ENCODE results near the gene EVI5. TPM values are rescaled to one million over a fixed set of nuclear protein-coding genes. Genes with fewer than 3 reads are reported as not detected.
A peak's percentile ranks its signal among the peaks of the same experiment; 100 is the strongest.

Gene EVI5
- total RNA-seq, 2 donors from 2014 or later: 45.9 to 48.6 TPM

GRCh38 chr1:92804721-92805201 is 19.9 kb upstream of the EVI5 start:
- DNase-seq (ENCODE audit: low spot score): peak; percentile 51
- peak overlapping the region; percentile 28 for H3K4me3 ChIP-seq
- no peaks in the 10 kb centered on the region for H3K9me3 ChIP-seq
- TF ChIP-seq CTCF (IDR thresholded peaks at IDR 0.05): no peak
- H3K4me1 ChIP-seq (ENCODE audit: control insufficient read depth in 1 of 2, low read depth in 2 of 2): peaks cover 7 to 8% of the 10 kb centered on the region in 2 donors
- H3K27me3 ChIP-seq (replicated peaks; ENCODE audit: insufficient read depth): no peaks in the 10 kb centered on the region
- H3K27ac ChIP-seq: peak overlapping the region; percentile 23 to 61
- peak; percentile 98 for ATAC-seq (ENCODE audit: insufficient number of reproducible peaks, low FRiP score, low read depth)
- H3K36me3 ChIP-seq: no peaks in the 10 kb centered on the region

GRCh38 chr1:92803140-92803887 is 18.4 kb upstream of the EVI5 start:
- DNase-seq (ENCODE audit: low spot score): no peak
- Histone ChIP-seq H3K4me1 (ENCODE audit: control insufficient read depth in 1 of 2, low read depth in 2 of 2) (peaks cover 7 to 8% of the 10 kb centered on the region in 2 donors), H3K27me3 (replicated peaks; ENCODE audit: insufficient read depth) (no peaks in the 10 kb centered on the region), H3K4me3 (no peak overlapping the region), H3K27ac (peak overlapping the region; percentile 28 to 61), H3K9me3 (no peaks in the 10 kb centered on the region), H3K36me3 (no peaks in the 10 kb centered on the region)
- TF ChIP-seq CTCF (IDR thresholded peaks at IDR 0.05): no peak
- no peak for ATAC-seq (ENCODE audit: insufficient number of reproducible peaks, low FRiP score, low read depth)

GRCh38 chr1:92797961-92798360 is 13.1 kb upstream of the EVI5 start:
- no peak overlapping the region for H3K4me3 ChIP-seq
- DNase-seq (ENCODE audit: low spot score) (no peak), ATAC-seq (ENCODE audit: insufficient number of reproducible peaks, low FRiP score, low read depth) (no peak)
- H3K27ac ChIP-seq: no peak overlapping the region
- no peaks in the 10 kb centered on the region for H3K27me3 ChIP-seq (replicated peaks; ENCODE audit: insufficient read depth)
- H3K36me3 ChIP-seq: no peaks in the 10 kb centered on the region
- no peaks in the 10 kb centered on the region for H3K9me3 ChIP-seq
- no peak for TF ChIP-seq CTCF (IDR thresholded peaks at IDR 0.05)
- H3K4me1 ChIP-seq (ENCODE audit: control insufficient read depth in 1 of 2, low read depth in 2 of 2): peaks cover 0 to 8% of the 10 kb centered on the region in 2 donors

- no peaks in the 10 kb centered on the region for H3K27me3 ChIP-seq (replicated peaks; ENCODE audit: insufficient read depth)
- peaks cover 0 to 8% of the 10 kb centered on the region in 2 donors for H3K4me1 ChIP-seq (ENCODE audit: control insufficient read depth in 1 of 2, low read depth in 2 of 2)
- DNase-seq (ENCODE audit: low spot score) (no peak), ATAC-seq (ENCODE audit: insufficient number of reproducible peaks, low FRiP score, low read depth) (no peak)
- H3K9me3 ChIP-seq: no peaks in the 10 kb centered on the region
- no peak for TF ChIP-seq CTCF (IDR thresholded peaks at IDR 0.05)
- no peaks in the 10 kb centered on the region for H3K36me3 ChIP-seq
- H3K27ac ChIP-seq: no peak overlapping the region
- H3K4me3 ChIP-seq: no peak overlapping the region
These were observed 12.4 kb upstream of the EVI5 start for GRCh38 chr1:92797297-92797696.

GRCh38 chr1:92795166-92795565 is 10.3 kb upstream of the EVI5 start:
- peaks cover 0 to 4% of the 10 kb centered on the region in 2 donors for H3K4me1 ChIP-seq (ENCODE audit: control insufficient read depth in 1 of 2, low read depth in 2 of 2)
- DNase-seq (ENCODE audit: low spot score): no peak
- H3K27ac ChIP-seq: no peak overlapping the region
- TF ChIP-seq CTCF (IDR thresholded peaks at IDR 0.05): no peak
- H3K9me3 ChIP-seq: no peaks in the 10 kb centered on the region
- H3K36me3 ChIP-seq: no peaks in the 10 kb centered on the region
- no peak overlapping the region for H3K4me3 ChIP-seq
- no peaks in the 10 kb centered on the region for H3K27me3 ChIP-seq (replicated peaks; ENCODE audit: insufficient read depth)
- ATAC-seq (ENCODE audit: insufficient number of reproducible peaks, low FRiP score, low read depth): peak; percentile 36
